ENCODE measurements around the gene RASGRF1.

DNA sequence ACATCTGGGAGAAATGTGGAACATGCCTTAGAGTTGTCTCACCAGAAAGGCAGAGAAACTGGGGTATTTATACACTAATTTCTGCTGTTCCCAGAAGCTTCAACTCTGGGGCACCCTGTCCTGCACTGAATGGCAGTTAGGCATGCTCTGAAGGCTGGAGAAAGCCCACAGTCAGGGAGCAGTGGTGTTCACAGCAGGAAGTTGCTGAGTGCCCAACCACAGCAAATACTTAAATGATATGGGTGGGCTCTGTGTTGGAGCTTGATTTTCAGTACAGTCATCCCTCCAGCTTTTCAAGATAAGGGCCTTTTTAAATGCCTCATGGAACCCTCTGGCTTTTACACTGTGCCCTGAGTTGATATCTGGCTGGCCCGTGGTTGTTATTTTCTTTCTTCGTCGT lies 38.7 kb upstream of the RASGRF1 start:
- no peak for TF ChIP-seq CTCF (conservative IDR thresholded peaks at IDR 0.05 in 1 of 2, IDR thresholded peaks at IDR 0.05 in 1 of 2; ENCODE audit: low read depth in 1 of 2, low read length in 2 of 2)
- no peak for TF ChIP-seq EZH2 (IDR thresholded peaks at IDR 0.05; ENCODE audit: low read length, missing control alignments)
